Dendritic cell treated with granulocyte-macrophage colony-stimulating factor and Interleukin-4, amounts not matched to agents 40 ng/mL and 50 ng/mL, for 4 days (primary cell): Measurements from ENCODE around the gene INTS6.
A peak's percentile ranks its signal among the peaks of the same experiment; 100 is the strongest.

Source experiments
- H3K27ac Mint-ChIP-seq: one replicate; pipeline ENCODE4 v1.8.0; 2022; ENCODE audit warnings: mild to moderate bottlenecking, mixed read lengths
- H3K27me3 Mint-ChIP-seq: one replicate; pipeline ENCODE4 v1.8.0; 2022; ENCODE audit warnings: mild to moderate bottlenecking, mixed read lengths
- H3K36me3 Mint-ChIP-seq: one replicate; pipeline ENCODE4 v1.8.0; 2022; ENCODE audit warnings: low read depth, mixed read lengths
- H3K4me1 Mint-ChIP-seq: one replicate; pipeline ENCODE4 v1.8.0; 2022; ENCODE audit warnings: low read depth, mixed read lengths
- H3K4me3 Mint-ChIP-seq: one replicate; pipeline ENCODE4 v1.8.0; 2022; ENCODE audit warnings: mild to moderate bottlenecking, moderate library complexity, mixed read lengths
- H3K9me3 Mint-ChIP-seq: one replicate; pipeline ENCODE4 v1.8.0; 2022; ENCODE audit warnings: mixed read lengths
- intact Hi-C: fragments of 100-400 bp; cut with micrococcal nuclease; formaldehyde crosslinking; loops from one replicate; pipeline ENCODE4 v1.15.0; 2022

INTS6 gene

GRCh38 chr13:51477653-51478324 is 25.0 kb upstream of the INTS6 start:
- no peak overlapping the region for H3K27ac Mint-ChIP-seq
- no peaks in the 10 kb centered on the region for H3K9me3 Mint-ChIP-seq
- no peaks in the 10 kb centered on the region for H3K4me1 Mint-ChIP-seq
- intact Hi-C loops = no loop called here
- H3K36me3 Mint-ChIP-seq = no peaks in the 10 kb centered on the region
- no peak overlapping the region for H3K4me3 Mint-ChIP-seq
- no peaks in the 10 kb centered on the region for H3K27me3 Mint-ChIP-seq

GRCh38 chr13:51477149-51477548 is 24.3 kb upstream of the INTS6 start:
- intact Hi-C loops = no loop called here
- H3K4me3 Mint-ChIP-seq = no peak overlapping the region
- H3K36me3 Mint-ChIP-seq = no peaks in the 10 kb centered on the region

GRCh38 chr13:51475727-51476501 is 23.1 kb upstream of the INTS6 start:
- Mint-ChIP-seq H3K4me1 (no peaks in the 10 kb centered on the region), H3K4me3 (no peak overlapping the region), H3K36me3 (no peaks in the 10 kb centered on the region), H3K27ac (no peak overlapping the region), H3K9me3 (no peaks in the 10 kb centered on the region), H3K27me3 (no peaks in the 10 kb centered on the region)
- intact Hi-C loops = no loop called here

More at GRCh38 chr13:51477149-51477548, 24.3 kb upstream of the INTS6 start:
- no peaks in the 10 kb centered on the region for H3K4me1 Mint-ChIP-seq
- no peaks in the 10 kb centered on the region for H3K9me3 Mint-ChIP-seq
- no peaks in the 10 kb centered on the region for H3K27me3 Mint-ChIP-seq
- no peak overlapping the region for H3K27ac Mint-ChIP-seq

- intact Hi-C loops = no loop called here
- Mint-ChIP-seq H3K27ac (no peak overlapping the region), H3K9me3 (no peaks in the 10 kb centered on the region), H3K27me3 (peaks cover 1% of the 10 kb centered on the region), H3K4me1 (peaks cover 7% of the 10 kb centered on the region), H3K4me3 (no peak overlapping the region), H3K36me3 (no peaks in the 10 kb centered on the region)
Observed at GRCh38 chr13:51469790-51470189, 17.0 kb upstream of the INTS6 start.

GRCh38 chr13:51467730-51468129 is 14.9 kb upstream of the INTS6 start:
- Mint-ChIP-seq H3K27me3 (peaks cover 1% of the 10 kb centered on the region), H3K27ac (no peak overlapping the region), H3K4me1 (peaks cover 8% of the 10 kb centered on the region), H3K4me3 (no peak overlapping the region), H3K9me3 (no peaks in the 10 kb centered on the region), H3K36me3 (no peaks in the 10 kb centered on the region)
- intact Hi-C loops = no loop called here

GRCh38 chr13:51465124-51465523 is 12.3 kb upstream of the INTS6 start:
- intact Hi-C loops = no loop called here
- H3K4me3 Mint-ChIP-seq = no peak overlapping the region
- no peaks in the 10 kb centered on the region for H3K9me3 Mint-ChIP-seq
- peaks cover 1% of the 10 kb centered on the region for H3K27me3 Mint-ChIP-seq
- no peaks in the 10 kb centered on the region for H3K36me3 Mint-ChIP-seq
- H3K27ac Mint-ChIP-seq = no peak overlapping the region
- H3K4me1 Mint-ChIP-seq = peaks cover 13% of the 10 kb centered on the region

GRCh38 chr13:51457086-51457815 is 4.4 kb upstream of the INTS6 start:
- H3K36me3 Mint-ChIP-seq = peaks cover 41% of the 10 kb centered on the region
- H3K27me3 Mint-ChIP-seq = no peaks in the 10 kb centered on the region
- no peak overlapping the region for H3K27ac Mint-ChIP-seq
- H3K4me3 Mint-ChIP-seq = no peak overlapping the region
- peaks cover 8% of the 10 kb centered on the region for H3K9me3 Mint-ChIP-seq
- peaks cover 25% of the 10 kb centered on the region for H3K4me1 Mint-ChIP-seq
- intact Hi-C loops = no loop called here

GRCh38 chr13:51456510-51456909 is 3.7 kb upstream of the INTS6 start:
- H3K4me3 Mint-ChIP-seq = no peak overlapping the region
- peaks cover 48% of the 10 kb centered on the region for H3K36me3 Mint-ChIP-seq
- intact Hi-C loops = no loop called here
- peaks cover 8% of the 10 kb centered on the region for H3K9me3 Mint-ChIP-seq
- H3K27me3 Mint-ChIP-seq = no peaks in the 10 kb centered on the region
- H3K4me1 Mint-ChIP-seq = peaks cover 25% of the 10 kb centered on the region
- no peak overlapping the region for H3K27ac Mint-ChIP-seq

GRCh38 chr13:51455532-51455931 is 2.7 kb upstream of the INTS6 start:
- no peak overlapping the region for H3K27ac Mint-ChIP-seq
- H3K4me1 Mint-ChIP-seq = peaks cover 28% of the 10 kb centered on the region
- no peak overlapping the region for H3K4me3 Mint-ChIP-seq
- intact Hi-C loops = no loop called here
- H3K9me3 Mint-ChIP-seq = peaks cover 8% of the 10 kb centered on the region
- H3K27me3 Mint-ChIP-seq = no peaks in the 10 kb centered on the region
- H3K36me3 Mint-ChIP-seq = peaks cover 55% of the 10 kb centered on the region

GRCh38 chr13:51453959-51454703 is 1.3 kb upstream of the INTS6 start:
- no peaks in the 10 kb centered on the region for H3K27me3 Mint-ChIP-seq
- H3K4me3 Mint-ChIP-seq = peak overlapping the region; percentile 93
- H3K9me3 Mint-ChIP-seq = peaks cover 8% of the 10 kb centered on the region
- peaks cover 65% of the 10 kb centered on the region for H3K36me3 Mint-ChIP-seq
- H3K27ac Mint-ChIP-seq = peak overlapping the region; percentile 97
- H3K4me1 Mint-ChIP-seq = peaks cover 36% of the 10 kb centered on the region
- intact Hi-C loops = loop anchor here (1.0 to 5.0 kb wide), 3 partner anchors 108 to 348 kb away; partner anchors contain the start of genes DHRS12 and WDFY2

GRCh38 chr13:51453207-51453958 is 547 bp upstream of the INTS6 start:
- Mint-ChIP-seq H3K27ac (peak overlapping the region; percentile 97), H3K36me3 (peaks cover 65% of the 10 kb centered on the region), H3K27me3 (no peaks in the 10 kb centered on the region), H3K4me3 (peak overlapping the region; percentile 93), H3K4me1 (peaks cover 38% of the 10 kb centered on the region), H3K9me3 (peaks cover 8% of the 10 kb centered on the region)
- intact Hi-C loops = loop anchor here (1.0 to 5.0 kb wide), 3 partner anchors 109 to 349 kb away; partner anchors contain the start of genes DHRS12 and WDFY2

- H3K27me3 Mint-ChIP-seq = no peaks in the 10 kb centered on the region
- H3K4me1 Mint-ChIP-seq = peaks cover 29% of the 10 kb centered on the region
- H3K9me3 Mint-ChIP-seq = peaks cover 8% of the 10 kb centered on the region
- peak overlapping the region; percentile 93 for H3K4me3 Mint-ChIP-seq
- H3K27ac Mint-ChIP-seq = peak overlapping the region; percentile 97
- peaks cover 61% of the 10 kb centered on the region for H3K36me3 Mint-ChIP-seq
- intact Hi-C loops = loop anchor here (5.0 kb wide), 2 partner anchors 111 to 351 kb away; partner anchors contain the start of gene DHRS12
Observed at GRCh38 chr13:51451467-51452360, 1.1 kb downstream of the INTS6 start.
